HG03108 (cell line): ENCODE data around the gene TULP3.

Source experiments
- ATAC-seq: cut with Tn5 transposase; IDR thresholded peaks from one replicate; pipeline ENCODE4 v1.9.1; 2021; ENCODE audit warnings: moderate library complexity; ENCODE audit not compliant: unreplicated experiment

Gene TULP3

GRCh38 chr12:2925322-2925995, 34.8 kb downstream of the TULP3 start:
- ATAC-seq, result no peak

- no peak for ATAC-seq
These were observed 40.2 kb downstream of the TULP3 start for GRCh38 chr12:2930865-2931264.

- ATAC-seq, result no peak
These were observed 42.9 kb downstream of the TULP3 start for GRCh38 chr12:2933586-2933985.

- no peak for ATAC-seq
These were observed 43.7 kb downstream of the TULP3 start for GRCh38 chr12:2934371-2934770.

- ATAC-seq, result no peak
These were observed 45.6 kb downstream of the TULP3 start for GRCh38 chr12:2936301-2936700.

GRCh38 chr12:2937500-2937899, 46.8 kb downstream of the TULP3 start:
- no peak for ATAC-seq

- no peak for ATAC-seq
These were observed 48.5 kb downstream of the TULP3 start for GRCh38 chr12:2939191-2939590.

GRCh38 chr12:2940564-2940963, 49.9 kb downstream of the TULP3 start:
- no peak for ATAC-seq

- ATAC-seq, result no peak
These were observed 50.8 kb downstream of the TULP3 start for GRCh38 chr12:2941524-2941923.

- no peak for ATAC-seq
These were observed 53.8 kb downstream of the TULP3 start for GRCh38 chr12:2944401-2945047.

GRCh38 chr12:2949411-2949810, 58.7 kb downstream of the TULP3 start:
- no peak for ATAC-seq

GRCh38 chr12:2955888-2956287, 65.2 kb downstream of the TULP3 start:
- no peak for ATAC-seq

- no peak for ATAC-seq
These were observed 67.2 kb downstream of the TULP3 start for GRCh38 chr12:2957816-2958431.

GRCh38 chr12:2958432-2959191, 67.9 kb downstream of the TULP3 start:
- ATAC-seq, result no peak

GRCh38 chr12:2959192-2959504, 68.5 kb downstream of the TULP3 start, which contains the start of gene TEAD4:
TSS of gene TEAD4 (plus strand) at chr12:2959397.
- ATAC-seq, result no peak

- no peak for ATAC-seq
These were observed 69.1 kb downstream of the TULP3 start for GRCh38 chr12:2959505-2960389.

- no peak for ATAC-seq
These were observed 69.8 kb downstream of the TULP3 start for GRCh38 chr12:2960390-2960956.

GRCh38 chr12:2960996-2961616, 70.4 kb downstream of the TULP3 start:
- no peak for ATAC-seq

GRCh38 chr12:2961705-2962104, 71.0 kb downstream of the TULP3 start:
- ATAC-seq, result no peak
